ENCODE measurements around the gene KRTAP5-6.
A peak's percentile ranks its signal among the peaks of the same experiment; 100 is the strongest.

Gene KRTAP5-6

DNA sequence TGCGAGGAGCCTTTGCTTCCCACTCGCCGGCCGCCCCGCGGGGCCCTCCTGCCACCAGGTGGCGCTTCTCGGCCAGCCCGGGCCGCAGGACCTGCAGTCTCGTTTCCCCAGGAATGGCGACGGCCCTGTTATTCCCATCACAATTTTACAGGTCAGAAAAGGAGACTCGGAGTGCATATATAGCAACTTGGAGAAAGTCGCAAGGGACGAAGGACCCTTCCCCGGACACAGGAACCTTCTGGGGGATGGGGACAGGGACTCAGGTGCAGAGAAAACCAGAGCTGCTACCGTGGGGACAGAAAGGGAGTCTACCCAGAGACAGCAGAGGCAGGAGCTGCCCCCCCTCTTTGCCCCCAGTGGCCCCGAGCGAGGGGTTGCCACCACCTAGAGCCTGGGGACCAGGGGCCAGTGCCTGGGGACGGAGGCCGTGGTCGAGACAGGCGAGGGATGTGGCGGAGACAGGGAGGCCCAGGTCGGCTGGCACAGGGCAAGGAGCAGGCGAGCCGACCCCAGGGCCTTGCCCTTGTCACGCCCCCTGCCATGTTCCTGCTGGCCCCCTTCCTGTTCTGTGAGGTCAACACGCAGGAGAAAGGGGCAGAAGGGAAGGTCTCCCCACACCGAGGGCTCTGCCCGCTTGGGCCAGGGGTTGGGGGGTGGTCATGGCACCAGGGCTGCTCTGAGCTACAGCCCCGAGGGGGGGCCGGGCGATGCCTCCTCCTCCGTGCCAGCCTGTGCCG, 3.5 kb upstream of the KRTAP5-6 start:
- DNase-seq (ENCODE audit: low read depth) = peak; percentile 75
- H3K4me3 ChIP-seq (ENCODE audit: low read depth, low read length) = no peak overlapping the region
- TF ChIP-seq, protein P1, sequence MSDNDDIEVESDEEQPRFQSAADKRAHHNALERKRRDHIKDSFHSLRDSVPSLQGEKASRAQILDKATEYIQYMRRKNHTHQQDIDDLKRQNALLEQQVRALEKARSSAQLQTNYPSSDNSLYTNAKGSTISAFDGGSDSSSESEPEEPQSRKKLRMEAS (IDR thresholded peaks at IDR 0.05; ENCODE audit: low read depth, low read length) = no peak
- no peak for TF ChIP-seq POLR2A (IDR thresholded peaks at IDR 0.05; ENCODE audit: extremely low read depth, insufficient read length)
- no peak for TF ChIP-seq MYC (IDR thresholded peaks at IDR 0.05; ENCODE audit: low read depth, low read length)
- TF ChIP-seq, protein P2, sequence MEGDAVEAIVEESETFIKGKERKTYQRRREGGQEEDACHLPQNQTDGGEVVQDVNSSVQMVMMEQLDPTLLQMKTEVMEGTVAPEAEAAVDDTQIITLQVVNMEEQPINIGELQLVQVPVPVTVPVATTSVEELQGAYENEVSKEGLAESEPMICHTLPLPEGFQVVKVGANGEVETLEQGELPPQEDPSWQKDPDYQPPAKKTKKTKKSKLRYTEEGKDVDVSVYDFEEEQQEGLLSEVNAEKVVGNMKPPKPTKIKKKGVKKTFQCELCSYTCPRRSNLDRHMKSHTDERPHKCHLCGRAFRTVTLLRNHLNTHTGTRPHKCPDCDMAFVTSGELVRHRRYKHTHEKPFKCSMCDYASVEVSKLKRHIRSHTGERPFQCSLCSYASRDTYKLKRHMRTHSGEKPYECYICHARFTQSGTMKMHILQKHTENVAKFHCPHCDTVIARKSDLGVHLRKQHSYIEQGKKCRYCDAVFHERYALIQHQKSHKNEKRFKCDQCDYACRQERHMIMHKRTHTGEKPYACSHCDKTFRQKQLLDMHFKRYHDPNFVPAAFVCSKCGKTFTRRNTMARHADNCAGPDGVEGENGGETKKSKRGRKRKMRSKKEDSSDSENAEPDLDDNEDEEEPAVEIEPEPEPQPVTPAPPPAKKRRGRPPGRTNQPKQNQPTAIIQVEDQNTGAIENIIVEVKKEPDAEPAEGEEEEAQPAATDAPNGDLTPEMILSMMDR (IDR thresholded peaks at IDR 0.05; ENCODE audit: low read depth, low read length) = peak; percentile 81

DNA sequence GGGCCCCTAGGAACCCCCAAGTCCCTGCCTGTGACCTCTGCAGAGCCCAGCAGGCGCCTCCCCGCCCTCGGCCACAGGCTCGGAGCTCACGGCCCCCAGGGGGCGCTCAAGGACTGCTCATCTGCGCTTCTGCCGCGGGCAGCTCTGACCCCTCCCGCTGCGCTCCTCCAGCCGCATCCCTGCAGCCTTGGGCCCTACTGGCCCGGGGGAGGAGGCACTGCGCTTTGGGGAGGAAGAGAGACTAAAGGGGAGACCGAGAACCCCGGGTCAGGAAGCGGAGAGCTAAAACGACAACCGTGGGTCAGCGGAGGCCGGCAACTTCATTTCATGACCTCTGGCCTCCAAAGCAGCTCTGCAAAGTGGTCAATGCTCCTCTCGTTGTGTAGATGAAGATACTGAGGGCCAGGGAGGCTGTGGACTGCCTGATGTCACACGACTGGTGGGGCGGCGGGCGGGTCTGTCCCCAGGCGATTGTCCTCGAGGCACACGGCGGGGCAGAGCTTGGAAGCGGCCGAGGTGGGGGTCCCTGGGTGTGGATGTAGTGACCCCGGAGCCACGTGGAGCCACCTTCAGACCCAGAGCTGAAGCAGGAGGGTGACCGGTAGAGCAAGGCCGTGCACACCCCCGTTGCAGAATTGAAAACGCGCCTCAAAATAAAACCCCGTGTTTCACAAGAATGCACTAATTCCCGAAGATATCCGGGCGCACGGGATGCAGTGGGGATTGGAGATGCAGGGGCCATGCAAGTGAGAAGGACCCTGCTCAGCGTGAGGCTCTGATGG, 2.7 kb upstream of the KRTAP5-6 start:
- TF ChIP-seq MYC (IDR thresholded peaks at IDR 0.05; ENCODE audit: low read depth, low read length) (0 out of 2 replicates have a peak, but pooled peaks have one; percentile 43), POLR2A (IDR thresholded peaks at IDR 0.05; ENCODE audit: extremely low read depth, insufficient read length) (no peak)
- TF ChIP-seq, protein P2 (IDR thresholded peaks at IDR 0.05; ENCODE audit: low read depth, low read length) = peak; percentile 83
- TF ChIP-seq, protein P1 (IDR thresholded peaks at IDR 0.05; ENCODE audit: low read depth, low read length) = 0 out of 2 replicates have a peak, but pooled peaks have one; percentile 33
- peak; percentile 84 for DNase-seq (ENCODE audit: low read depth)
- no peak overlapping the region for H3K4me3 ChIP-seq (ENCODE audit: low read depth, low read length)

DNA sequence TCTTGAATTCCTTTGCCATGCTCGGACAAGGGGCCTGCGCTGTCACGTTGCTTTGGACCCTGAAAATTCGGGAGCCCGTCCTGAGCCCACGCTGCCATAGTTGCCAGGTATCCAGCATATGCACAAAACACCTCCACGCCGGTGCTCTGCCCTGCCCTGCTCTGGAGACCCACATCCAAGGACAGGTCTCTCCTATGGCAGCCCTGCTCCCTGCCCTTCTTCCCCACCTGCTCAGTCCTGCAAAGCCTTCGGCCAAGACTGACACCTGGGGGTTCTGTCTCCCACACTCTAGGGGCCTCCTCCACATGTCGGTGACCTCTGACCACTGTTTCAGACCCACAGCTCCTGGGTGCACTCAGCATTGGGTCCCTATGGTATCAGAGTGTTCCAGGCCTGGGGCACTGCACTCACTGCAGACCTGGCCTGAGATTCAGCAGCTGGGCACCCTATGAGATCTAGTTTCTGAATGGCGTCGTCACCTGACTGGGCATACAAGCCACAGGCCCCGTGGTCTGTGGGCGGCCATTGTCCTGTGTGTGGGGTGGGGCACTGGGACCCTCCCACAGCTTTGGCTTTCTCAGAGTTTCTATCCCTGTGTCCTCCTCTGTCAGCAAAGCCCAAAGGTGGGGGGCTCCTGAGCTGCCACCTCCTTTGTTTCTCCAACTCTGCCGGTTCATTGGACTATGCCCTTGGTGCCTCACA, 2.0 kb upstream of the KRTAP5-6 start:
- TF ChIP-seq MYC (IDR thresholded peaks at IDR 0.05; ENCODE audit: low read depth, low read length) = no peak
- TF ChIP-seq, protein P1 (IDR thresholded peaks at IDR 0.05; ENCODE audit: low read depth, low read length) = no peak
- TF ChIP-seq POLR2A (IDR thresholded peaks at IDR 0.05; ENCODE audit: extremely low read depth, insufficient read length) = no peak
- TF ChIP-seq, protein P2 (IDR thresholded peaks at IDR 0.05; ENCODE audit: low read depth, low read length) = no peak
- DNase-seq (ENCODE audit: low read depth) = no peak

DNA sequence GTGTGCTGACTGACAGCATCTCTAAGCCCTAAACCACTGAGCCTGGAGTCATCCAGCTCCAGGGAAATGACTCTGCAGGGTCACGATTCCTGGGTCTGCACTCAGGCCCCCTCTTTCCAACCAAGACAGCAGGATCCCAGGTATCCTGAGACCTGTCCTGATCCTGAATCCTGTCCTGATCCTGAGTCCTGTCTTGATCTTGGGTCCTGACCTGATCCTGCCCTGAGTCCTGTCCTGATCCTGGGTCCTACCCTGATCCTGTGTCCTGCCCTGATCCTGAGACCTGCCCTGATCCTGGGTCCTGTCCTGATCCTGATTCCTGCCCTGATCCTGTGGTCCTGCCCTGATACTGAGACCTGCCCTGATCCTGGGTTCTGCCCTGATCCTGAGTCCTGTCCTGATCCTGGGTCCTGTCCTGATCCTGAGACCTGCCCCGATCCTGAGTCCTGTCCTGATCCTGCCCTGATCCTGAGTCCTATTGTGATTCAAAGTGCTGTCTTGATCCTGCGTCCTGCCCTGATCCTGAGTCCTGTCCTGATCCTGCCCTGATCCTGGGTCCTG, 1.4 kb upstream of the KRTAP5-6 start:
- no peak for DNase-seq (ENCODE audit: low read depth)
- TF ChIP-seq, protein P2 (IDR thresholded peaks at IDR 0.05; ENCODE audit: low read depth, low read length) = no peak
- TF ChIP-seq MYC (IDR thresholded peaks at IDR 0.05; ENCODE audit: low read depth, low read length) (no peak), POLR2A (IDR thresholded peaks at IDR 0.05; ENCODE audit: extremely low read depth, insufficient read length) (no peak)
- TF ChIP-seq, protein P1 (IDR thresholded peaks at IDR 0.05; ENCODE audit: low read depth, low read length) = no peak
- H3K4me3 ChIP-seq (ENCODE audit: low read depth, low read length) = no peak overlapping the region

More for the DNA sequence above, 2.0 kb upstream of the KRTAP5-6 start:
- no peak overlapping the region for H3K4me3 ChIP-seq (ENCODE audit: low read depth, low read length)

DNA sequence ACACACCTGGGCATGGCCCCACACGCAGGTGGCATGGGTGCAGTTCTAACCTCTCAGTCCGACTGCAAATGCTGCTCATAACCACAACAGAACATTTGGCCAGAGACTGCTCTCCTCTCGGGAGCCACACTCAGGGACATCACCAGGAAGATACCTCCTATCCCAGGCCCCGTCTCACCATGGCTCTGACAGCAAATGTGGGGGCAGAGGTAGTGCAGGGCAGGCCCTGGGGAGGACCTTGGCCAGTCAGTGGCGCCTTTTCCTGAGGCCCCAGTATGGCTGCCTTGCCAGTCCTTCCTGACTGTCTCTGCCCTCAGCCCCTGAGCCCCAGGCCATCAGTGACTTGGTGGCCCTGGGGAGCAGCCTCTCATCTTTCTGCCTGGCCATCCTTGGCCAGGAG, 2.8 kb downstream of the KRTAP5-6 start:
- TF ChIP-seq, protein P1 (IDR thresholded peaks at IDR 0.05; ENCODE audit: low read depth, low read length) = no peak
- TF ChIP-seq MYC (IDR thresholded peaks at IDR 0.05; ENCODE audit: low read depth, low read length) (no peak), POLR2A (IDR thresholded peaks at IDR 0.05; ENCODE audit: extremely low read depth, insufficient read length) (no peak)
- TF ChIP-seq, protein P2 (IDR thresholded peaks at IDR 0.05; ENCODE audit: low read depth, low read length) = no peak
- no peak overlapping the region for H3K4me3 ChIP-seq (ENCODE audit: low read depth, low read length)
- DNase-seq (ENCODE audit: low read depth) = no peak
